ENCODE measurements around the gene CACTIN.

Gene CACTIN

GRCh38 chr19:3608750-3609322 is 17.8 kb downstream of the CACTIN start:
- DNase-seq, result no peak

GRCh38 chr19:3608079-3608641 is 18.4 kb downstream of the CACTIN start:
- DNase-seq, result no peak

GRCh38 chr19:3607303-3608078 is 19.1 kb downstream of the CACTIN start:
- no peak for DNase-seq

- peak in 1 of 2 experiments; percentile 48 for DNase-seq
Observed at GRCh38 chr19:3606690-3607289, 19.8 kb downstream of the CACTIN start, which contains the start of gene TBXA2R. TSS of gene TBXA2R (minus strand) at chr19:3606875. CDS start at chr19:3600634, 6,241 bp downstream.

- DNase-seq, result no peak
Observed at GRCh38 chr19:3606174-3606689, 20.4 kb downstream of the CACTIN start.

GRCh38 chr19:3605770-3606169 is 20.8 kb downstream of the CACTIN start:
- no peak for DNase-seq

GRCh38 chr19:3605361-3605760 is 21.2 kb downstream of the CACTIN start:
- DNase-seq, result no peak

GRCh38 chr19:3604987-3605343 is 21.6 kb downstream of the CACTIN start:
- no peak for DNase-seq

- DNase-seq, result no peak
Observed at GRCh38 chr19:3604227-3604986, 22.2 kb downstream of the CACTIN start.

- no peak for DNase-seq
Observed at GRCh38 chr19:3603121-3603811, 23.3 kb downstream of the CACTIN start.

GRCh38 chr19:3601021-3601420 is 25.6 kb downstream of the CACTIN start:
- DNase-seq, result no peak

GRCh38 chr19:3599776-3600187 is 26.8 kb downstream of the CACTIN start:
- DNase-seq, result no peak

GRCh38 chr19:3595521-3596061 is 31.0 kb downstream of the CACTIN start:
- DNase-seq, result no peak

GRCh38 chr19:3593156-3593555 is 33.4 kb downstream of the CACTIN start:
- DNase-seq, result no peak

GRCh38 chr19:3591876-3592613 is 34.5 kb downstream of the CACTIN start:
- no peak for DNase-seq

- DNase-seq, result no peak
Observed at GRCh38 chr19:3590991-3591659, 35.5 kb downstream of the CACTIN start.

- no peak for DNase-seq
Observed at GRCh38 chr19:3589949-3590348, 36.6 kb downstream of the CACTIN start.

- DNase-seq, result no peak
Observed at GRCh38 chr19:3589439-3589838, 37.2 kb downstream of the CACTIN start.

GRCh38 chr19:3586707-3587346 is 39.8 kb downstream of the CACTIN start:
- no peak for DNase-seq

- no peak for DNase-seq
Observed at GRCh38 chr19:3586127-3586626, 40.4 kb downstream of the CACTIN start.

All from NCI-H446 (cell line).